C4-2B (cell line): Measurements from ENCODE around the gene CWC27.

Experiments
- H3K27ac ChIP-seq: fragments of 450-650 bp; 2 replicates; pipeline ENCODE4 v1.5.1; 2017
- CTCF ChIP-seq: fragments of 450-650 bp; conservative IDR thresholded peaks from 2 replicates; pipeline ENCODE4 v1.5.1; 2017; ENCODE audit warnings: mild to moderate bottlenecking
- ZFX ChIP-seq: fragments of 450-650 bp; IDR thresholded peaks from 2 replicates; pipeline ENCODE4 v1.6.1; 2017

The CWC27 gene

GRCh38 chr5:64788156-64788555 lies 19.4 kb downstream of the CWC27 start:
- no peak overlapping the region for H3K27ac ChIP-seq
- TF ChIP-seq CTCF = no peak

- H3K27ac ChIP-seq = no peak overlapping the region
- TF ChIP-seq ZFX = no peak
- TF ChIP-seq CTCF = no peak
Observed at GRCh38 chr5:64789457-64789856, 20.7 kb downstream of the CWC27 start.

- TF ChIP-seq CTCF (no peak), ZFX (no peak)
- H3K27ac ChIP-seq = no peak overlapping the region
Observed at GRCh38 chr5:64790210-64790609, 21.5 kb downstream of the CWC27 start.

- no peak overlapping the region for H3K27ac ChIP-seq
- TF ChIP-seq CTCF (no peak), ZFX (no peak)
Observed at GRCh38 chr5:64792469-64792868, 23.7 kb downstream of the CWC27 start.

GRCh38 chr5:64794053-64794770 lies 25.5 kb downstream of the CWC27 start:
- H3K27ac ChIP-seq = no peak overlapping the region
- no peak for TF ChIP-seq CTCF
- TF ChIP-seq ZFX = no peak

- TF ChIP-seq CTCF = no peak
- TF ChIP-seq ZFX = no peak
- H3K27ac ChIP-seq = no peak overlapping the region
Observed at GRCh38 chr5:64796301-64796700, 27.6 kb downstream of the CWC27 start.

GRCh38 chr5:64800926-64801325 lies 32.2 kb downstream of the CWC27 start:
- no peak overlapping the region for H3K27ac ChIP-seq
- TF ChIP-seq CTCF (no peak), ZFX (no peak)
